Liver (tissue), 2 donors: ENCODE measurements around the gene MAP4K1.

ENCODE experiments used
- CTCF ChIP-seq: fragments of 150-350 bp; IDR thresholded peaks from 2 replicates; pipeline ENCODE4 v1.5.1; 2017; ENCODE audit warnings: improper control_type of control experiment, low read depth, low read length; ENCODE audit not compliant: missing input control
- REST ChIP-seq: IDR thresholded peaks from 2 replicates; pipeline ENCODE4 v1.6.1; 2016; ENCODE audit warnings: antibody characterized with exemption, mild to moderate bottlenecking
- donor health status: healthy.

GRCh38 chr19:38606131-38606530, 11.6 kb downstream of the MAP4K1 start:
- TF ChIP-seq CTCF (no peak), REST (no peak)
